Right renal cortex interstitium (tissue), 3 donors: Measurements from ENCODE around the gene AP3S1. TPM values are rescaled to one million over a fixed set of nuclear protein-coding genes. Genes with fewer than 3 reads are reported as not detected.
"Not testable (repeated sequence)": the region's sequence is repeated elsewhere in the genome, so short reads cannot be mapped to it uniquely, and the experiment has no call there.

ENCODE experiments used
- DNase-seq, 3 donors: peaks; one replicate each; pipeline ENCODE4 v3.0.0-alpha.2; 2013; ENCODE audit warnings: low read depth in 3 of 3, low spot score in 2 of 3
- polyA plus RNA-seq, 3 donors: library from polyadenylated mRNA; unstranded; fragments of 120-200 nt; gene quantifications; one replicate each; pipeline ENCODE4 v1.2.1, GENCODE V29; 2013; ENCODE audit not compliant: insufficient read length in 3 of 3

The AP3S1 gene
- polyA plus RNA-seq, result 100 to 1,000 TPM; 119 to 139 (median 138) TPM

DNA sequence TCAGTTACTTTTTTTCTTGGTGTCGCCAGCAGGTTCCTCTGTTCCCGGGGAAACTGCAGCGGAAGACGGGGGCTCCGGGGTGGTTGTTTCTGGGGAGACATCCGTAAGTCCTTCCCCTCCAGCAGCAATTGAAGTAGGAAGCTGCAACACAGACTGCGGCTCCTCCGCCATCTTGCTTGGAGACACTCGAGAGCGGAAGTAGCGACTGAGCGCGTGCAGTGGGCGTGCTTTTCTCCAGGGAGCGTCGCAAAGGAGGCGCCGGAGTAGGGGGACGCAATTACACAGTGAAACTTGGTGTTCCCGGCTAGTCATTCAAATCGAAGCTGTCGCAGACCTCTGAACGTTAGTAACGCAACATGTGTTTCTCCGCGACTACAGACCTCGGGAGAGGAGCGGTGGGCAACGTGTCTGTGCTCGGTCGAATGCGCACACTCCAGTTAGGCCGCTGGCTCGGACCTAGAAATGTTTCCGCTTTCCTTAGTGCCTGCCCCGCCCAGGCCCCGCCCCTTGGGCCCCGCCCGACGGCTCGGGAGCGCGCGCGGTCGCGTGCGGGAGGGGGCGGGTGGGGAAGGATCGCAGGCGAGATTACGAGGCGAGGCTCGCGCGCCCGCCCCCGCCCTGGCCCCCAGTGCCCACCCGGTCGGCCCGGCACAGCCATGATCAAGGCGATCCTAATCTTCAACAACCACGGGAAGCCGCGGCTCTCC lies at the start of gene AP3S1, which contains the start of gene ATG12:
AP3S1 (plus strand) TSS at position 554 of the 707 bp plus-strand sequence; CDS start at position 657, 103 bp downstream.
ATG12 (minus strand) TSS at position 184 of the 707 bp plus-strand sequence; CDS start at position 171, 13 bp downstream.
- peak; percentile 94 to 98 (median 96) for DNase-seq

DNA sequence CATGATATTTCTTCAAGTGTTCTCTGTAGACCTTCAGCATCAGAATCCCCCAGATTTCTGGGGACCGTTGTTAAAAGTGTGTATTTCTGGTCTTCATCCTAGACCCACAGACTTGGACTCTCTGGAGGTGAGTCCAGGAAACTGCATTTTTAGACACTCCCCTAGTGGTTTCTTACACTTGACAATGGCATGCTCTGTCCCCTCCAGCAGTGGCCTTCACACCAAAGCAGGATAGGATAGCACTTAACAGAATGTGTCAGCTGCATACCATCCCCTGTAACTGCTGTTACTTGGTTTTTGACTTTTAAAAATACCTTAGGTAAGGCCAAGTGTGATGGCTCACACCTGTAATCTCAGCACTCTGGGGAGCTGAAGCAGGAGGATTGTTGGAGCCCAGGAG lies 46.0 kb upstream of the AP3S1 start:
- no peak for DNase-seq

DNA sequence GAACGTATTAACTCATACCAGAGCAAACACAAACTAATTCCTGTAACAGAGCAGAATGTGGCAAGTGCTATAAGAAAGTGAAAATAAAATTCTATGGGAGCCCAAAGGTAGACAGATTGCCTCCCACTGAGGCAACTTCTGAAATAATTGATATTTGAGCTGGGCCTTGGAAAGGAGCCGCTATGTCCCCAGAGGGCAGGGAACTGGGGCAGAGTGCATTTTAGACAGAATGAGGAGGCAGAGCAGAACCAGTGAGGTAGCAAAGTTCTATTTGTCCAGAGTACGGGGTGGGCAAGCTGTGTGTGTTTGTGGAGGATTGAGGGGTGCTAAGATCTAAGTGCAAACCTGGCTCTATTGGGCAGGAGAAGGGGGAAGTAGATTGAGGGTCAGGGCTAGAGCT lies 45.1 kb upstream of the AP3S1 start:
- no peak for DNase-seq

DNA sequence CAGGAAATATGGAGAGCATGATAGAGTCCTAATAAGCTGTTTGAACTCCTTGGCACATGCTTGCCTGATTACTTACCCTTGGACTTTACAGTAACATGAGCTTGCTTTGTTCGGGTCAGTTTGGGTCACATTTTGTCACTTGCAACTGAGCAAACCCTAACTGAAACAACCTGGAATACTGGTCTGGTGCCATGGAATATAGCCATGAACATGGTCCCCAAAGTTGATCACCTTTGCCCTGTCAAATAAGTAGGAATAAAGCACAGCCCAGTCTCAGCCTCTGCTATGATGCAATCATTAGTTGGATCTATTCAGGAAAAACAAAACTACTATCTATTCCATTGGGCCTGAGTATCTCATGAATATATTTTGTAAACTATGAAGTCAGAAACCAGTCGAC lies 43.5 kb upstream of the AP3S1 start:
- DNase-seq, result no peak

- no peak for DNase-seq
Observed at GRCh38 chr5:115800108-115800507, 41.6 kb upstream of the AP3S1 start.

- DNase-seq, result no peak
Observed at GRCh38 chr5:115801152-115801551, 40.6 kb upstream of the AP3S1 start.

GRCh38 chr5:115801984-115802383 lies 39.8 kb upstream of the AP3S1 start:
- DNase-seq, result no peak

DNA sequence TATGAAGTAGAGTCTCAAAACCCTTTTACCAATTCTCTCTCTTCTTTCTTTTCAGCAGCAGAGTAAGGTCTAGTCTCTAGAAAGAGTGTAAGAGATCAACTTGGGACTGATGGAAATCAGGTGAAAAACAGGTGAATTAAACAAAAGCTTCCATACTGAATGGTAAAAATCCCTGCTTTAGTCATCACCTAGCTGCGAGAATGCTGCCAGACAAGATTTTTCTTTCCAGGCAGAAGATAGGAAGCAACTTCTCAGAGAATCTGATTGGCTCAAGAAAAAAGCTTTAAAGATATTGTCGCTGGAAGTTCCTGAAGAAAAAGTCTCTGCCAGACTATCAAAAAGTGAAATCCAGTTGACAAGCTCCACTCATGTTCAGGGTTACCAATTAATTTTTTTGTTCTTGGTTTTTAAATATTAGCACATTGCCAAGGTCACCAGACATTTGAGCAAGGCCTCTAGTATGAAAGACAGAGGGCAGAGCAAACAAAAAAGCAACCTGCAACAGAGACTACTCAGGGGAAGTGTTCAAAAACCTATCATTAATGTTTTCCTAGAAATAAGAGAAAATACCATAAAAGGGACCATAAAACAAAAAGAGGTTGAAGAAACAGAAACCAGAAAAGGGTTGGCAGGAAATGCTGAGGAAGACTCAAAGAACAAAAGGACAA lies 34.6 kb upstream of the AP3S1 start:
- no peak for DNase-seq

DNA sequence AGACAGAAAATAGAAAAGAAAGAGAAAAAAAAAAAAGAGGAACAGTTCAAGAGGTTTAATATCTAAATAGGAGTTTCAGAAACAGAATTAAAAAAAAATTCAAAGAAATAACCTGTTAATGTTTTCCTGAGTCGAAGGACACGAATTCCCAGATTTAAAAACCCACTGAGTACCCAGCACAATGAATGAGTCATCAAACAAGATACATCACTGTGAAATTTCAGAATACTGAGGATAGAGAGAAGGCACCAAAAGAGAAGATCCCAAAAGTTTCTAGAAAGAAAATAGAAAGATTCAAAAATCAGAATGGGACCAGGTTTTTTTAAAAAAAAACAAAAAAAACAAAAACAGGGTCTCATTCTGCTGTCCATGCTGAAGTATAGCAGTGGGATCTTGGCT lies 34.1 kb upstream of the AP3S1 start:
- DNase-seq, result no peak

GRCh38 chr5:115808066-115808465 lies 33.7 kb upstream of the AP3S1 start:
- DNase-seq, result not testable (repeated sequence)

GRCh38 chr5:115809946-115810345 lies 31.8 kb upstream of the AP3S1 start:
- DNase-seq, result no peak

GRCh38 chr5:115810761-115811160 lies 31.0 kb upstream of the AP3S1 start:
- no peak for DNase-seq

GRCh38 chr5:115811406-115811805 lies 30.3 kb upstream of the AP3S1 start:
- DNase-seq, result no peak

DNA sequence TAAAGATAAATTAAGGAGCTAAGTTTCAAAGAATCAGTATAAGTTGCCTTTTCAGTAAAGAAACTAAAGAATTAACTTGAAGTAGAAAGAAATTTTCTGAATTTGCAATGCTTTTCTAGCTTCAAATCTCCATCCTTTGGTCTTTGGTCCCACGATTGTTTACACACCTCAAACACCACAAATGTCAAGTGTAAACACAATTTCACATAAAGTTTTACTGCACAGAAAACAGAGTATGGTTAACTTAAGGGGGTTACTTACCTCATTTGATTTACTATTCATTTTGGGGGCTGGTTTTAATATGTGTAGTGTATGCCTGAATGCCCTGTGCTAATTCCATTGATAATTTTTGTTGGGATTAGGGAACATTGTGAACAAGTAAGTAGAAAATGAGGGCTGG lies 29.4 kb upstream of the AP3S1 start:
- DNase-seq, result no peak

DNA sequence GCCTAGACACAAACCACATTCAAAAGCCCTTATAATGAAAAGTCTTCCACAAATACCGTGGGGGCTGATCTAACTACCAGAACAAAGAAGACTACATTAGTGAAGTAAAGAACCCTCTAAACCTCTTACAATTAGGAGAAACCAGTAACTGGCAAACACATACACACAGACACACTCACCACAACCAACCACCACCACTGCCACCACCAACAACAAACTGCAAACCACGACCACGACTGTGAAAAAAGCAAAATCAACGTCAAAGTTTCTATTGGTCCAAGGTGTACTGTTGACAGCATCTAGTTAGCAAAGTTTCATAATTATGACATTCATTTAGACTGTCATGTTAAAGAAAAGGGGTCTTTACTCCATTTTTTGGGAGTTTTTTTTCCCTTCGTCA lies 28.0 kb upstream of the AP3S1 start:
- no peak for DNase-seq

DNA sequence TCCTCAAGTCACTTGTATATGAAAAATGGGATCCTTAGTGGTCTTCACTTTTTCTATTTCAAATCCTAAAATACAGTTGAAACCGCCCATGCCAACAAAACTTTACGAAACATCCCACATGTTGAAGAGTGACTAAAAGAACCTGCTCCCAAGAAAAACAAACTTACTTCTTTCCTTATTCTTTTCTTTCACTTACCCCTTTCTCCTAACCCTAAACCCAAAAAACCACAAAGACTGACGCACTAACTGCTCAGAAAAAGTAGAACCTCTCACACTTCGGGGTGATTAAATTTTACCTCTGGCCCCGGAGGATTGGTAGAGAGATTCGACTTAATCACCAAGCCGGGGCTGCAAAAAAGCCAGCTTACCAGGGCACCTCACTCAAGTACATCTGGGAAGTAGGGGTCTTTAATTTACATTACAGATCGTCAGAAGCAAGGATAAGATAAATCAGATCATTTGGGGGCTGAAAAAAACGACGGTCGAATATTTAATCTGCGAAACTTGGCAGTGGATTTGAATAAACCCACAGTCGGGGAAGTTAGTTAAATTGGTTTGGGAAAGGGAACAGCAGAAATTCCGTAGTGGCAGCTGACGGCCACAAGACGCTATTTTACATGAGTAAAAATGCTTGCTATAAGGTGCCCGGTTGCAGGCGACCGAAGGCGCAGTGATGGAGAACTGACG lies 26.6 kb upstream of the AP3S1 start:
- peak in 1 of 3 donors; percentile 15 for DNase-seq

DNA sequence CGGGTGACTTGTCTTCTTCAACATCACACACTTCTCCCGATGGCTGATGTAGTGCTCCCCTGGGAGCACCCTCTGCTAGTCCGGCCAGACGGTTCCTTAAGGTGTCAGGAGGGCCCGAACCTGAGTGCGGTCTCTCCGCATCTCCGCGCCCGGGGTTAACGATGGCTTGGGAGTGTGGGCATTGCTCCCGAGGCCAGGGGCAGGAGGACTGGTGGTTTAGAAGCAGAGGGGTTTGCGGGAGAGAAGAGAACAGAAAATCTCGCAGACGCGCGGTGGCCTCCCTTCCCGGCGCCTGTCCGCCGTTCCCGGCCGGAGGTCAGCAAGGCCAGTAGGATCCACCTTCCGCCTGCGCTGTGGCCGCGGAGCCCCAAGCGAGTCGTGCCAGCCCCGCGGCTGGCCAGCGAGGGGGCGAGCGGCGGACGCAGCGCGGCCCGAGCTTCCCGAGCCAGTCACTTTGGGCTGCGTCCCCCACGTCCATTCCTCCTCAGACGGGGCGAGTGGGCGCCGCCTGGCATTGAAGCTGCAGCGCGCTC lies 26.0 kb upstream of the AP3S1 start:
- peak in 1 of 3 donors; percentile 15 for DNase-seq

GRCh38 chr5:115816226-115817081 lies 25.3 kb upstream of the AP3S1 start, which contains the start of gene CDO1:
Gene CDO1, minus strand, starts transcription at chr5:115816659. Its CDS starts 262 bp downstream, at chr5:115816397.
- DNase-seq, result peak in 2 of 3 donors; percentile 69

DNA sequence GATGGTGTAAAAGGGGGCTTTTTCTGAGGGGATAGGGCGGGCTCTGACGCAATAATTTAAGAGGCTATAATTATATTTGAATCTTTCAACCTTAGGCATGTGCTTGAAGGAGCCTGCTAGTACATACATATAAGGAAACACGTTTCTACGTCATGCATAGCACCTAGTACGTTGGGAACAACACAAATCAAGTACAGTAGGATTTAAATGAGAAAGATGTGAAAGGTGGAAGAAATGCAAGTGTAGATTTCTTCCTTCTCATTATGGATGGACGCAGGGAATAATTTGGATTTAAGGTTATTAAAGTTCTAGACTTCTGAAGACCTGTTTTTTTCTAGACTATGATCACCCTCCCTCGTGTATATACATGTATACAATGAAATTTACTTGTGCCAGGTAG lies 24.3 kb upstream of the AP3S1 start:
- DNase-seq, result no peak

DNA sequence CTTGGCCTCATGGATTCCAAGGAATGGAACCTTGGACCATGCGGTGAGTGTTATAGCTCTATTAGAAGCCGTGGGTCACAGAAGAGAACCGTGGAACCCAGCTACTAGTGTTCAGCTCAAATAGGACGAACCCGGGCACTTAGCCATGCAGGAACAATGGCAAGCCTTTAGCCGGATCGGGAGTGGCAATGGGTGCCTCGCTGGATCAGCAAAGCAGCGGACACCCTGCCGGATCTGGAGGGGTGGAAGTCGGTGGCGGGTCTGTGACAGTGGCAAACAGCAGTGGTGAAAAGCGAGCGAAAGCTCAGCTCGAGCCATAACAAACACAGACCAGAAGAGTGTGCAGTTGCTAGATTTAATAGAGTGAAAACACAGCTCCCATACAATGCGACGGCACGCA lies 22.9 kb upstream of the AP3S1 start:
- no peak for DNase-seq
